ENCODE results near the gene RICTOR.

RICTOR gene

GRCh38 chr5:39053189-39053588 lies 21.0 kb downstream of the RICTOR start:
- ATAC-seq: no peak
- TF ChIP-seq BACH2 (CRISPR knock-in tag; IDR thresholded peaks at IDR 0.05; ENCODE audit: borderline replicate concordance) (no peak), TSHZ2 (CRISPR knock-in tag; IDR thresholded peaks at IDR 0.05) (no peak), SNAI2 (CRISPR knock-in tag; IDR thresholded peaks at IDR 0.05) (no peak), ZFP3 (CRISPR knock-in tag; IDR thresholded peaks at IDR 0.05) (no peak), PATZ1 (CRISPR knock-in tag; IDR thresholded peaks at IDR 0.05; ENCODE audit: borderline replicate concordance) (no peak), ISL1 (CRISPR knock-in tag; IDR thresholded peaks at IDR 0.05) (no peak), ESRRG (CRISPR knock-in tag; IDR thresholded peaks at IDR 0.05) (no peak), RARB (CRISPR knock-in tag; IDR thresholded peaks at IDR 0.05) (no peak), OSR1 (CRISPR knock-in tag; IDR thresholded peaks at IDR 0.05) (no peak), GLIS3 (CRISPR knock-in tag; IDR thresholded peaks at IDR 0.05) (no peak), PPARA (CRISPR knock-in tag; IDR thresholded peaks at IDR 0.05; ENCODE audit: borderline replicate concordance) (no peak), CSRNP3 (CRISPR knock-in tag; IDR thresholded peaks at IDR 0.05) (no peak), POU6F1 (CRISPR knock-in tag; IDR thresholded peaks at IDR 0.05; ENCODE audit: borderline replicate concordance, low read depth) (no peak), ZNF565 (CRISPR knock-in tag; conservative IDR thresholded peaks at IDR 0.05; ENCODE audit: low read depth) (no peak), ARNTL (CRISPR knock-in tag; IDR thresholded peaks at IDR 0.05; ENCODE audit: borderline replicate concordance, low read depth) (no peak), ZNF70 (CRISPR knock-in tag; IDR thresholded peaks at IDR 0.05) (no peak), ZNF8 (CRISPR knock-in tag; IDR thresholded peaks at IDR 0.05) (no peak)

- no peak for TF ChIP-seq ARNTL (CRISPR knock-in tag; IDR thresholded peaks at IDR 0.05; ENCODE audit: borderline replicate concordance, low read depth)
- TF ChIP-seq ZNF70 (CRISPR knock-in tag; IDR thresholded peaks at IDR 0.05): no peak
- TF ChIP-seq PPARA (CRISPR knock-in tag; IDR thresholded peaks at IDR 0.05; ENCODE audit: borderline replicate concordance): no peak
- no peak for TF ChIP-seq POU6F1 (CRISPR knock-in tag; IDR thresholded peaks at IDR 0.05; ENCODE audit: borderline replicate concordance, low read depth)
- no peak for ATAC-seq
These were observed 22.1 kb downstream of the RICTOR start for GRCh38 chr5:39052141-39052540.

GRCh38 chr5:39049315-39049714 lies 24.9 kb downstream of the RICTOR start:
- no peak for ATAC-seq
- TF ChIP-seq ARNTL (CRISPR knock-in tag; IDR thresholded peaks at IDR 0.05; ENCODE audit: borderline replicate concordance, low read depth) (no peak), CSRNP3 (CRISPR knock-in tag; IDR thresholded peaks at IDR 0.05) (no peak), ESRRG (CRISPR knock-in tag; IDR thresholded peaks at IDR 0.05) (no peak), ISL1 (CRISPR knock-in tag; IDR thresholded peaks at IDR 0.05) (no peak), OSR1 (CRISPR knock-in tag; IDR thresholded peaks at IDR 0.05) (no peak), TSHZ2 (CRISPR knock-in tag; IDR thresholded peaks at IDR 0.05) (no peak), ZNF565 (CRISPR knock-in tag; conservative IDR thresholded peaks at IDR 0.05; ENCODE audit: low read depth) (no peak), PPARA (CRISPR knock-in tag; IDR thresholded peaks at IDR 0.05; ENCODE audit: borderline replicate concordance) (no peak), PATZ1 (CRISPR knock-in tag; IDR thresholded peaks at IDR 0.05; ENCODE audit: borderline replicate concordance) (no peak), TCF4 (CRISPR knock-in tag; IDR thresholded peaks at IDR 0.05; ENCODE audit: borderline replicate concordance) (no peak)

All from SK-N-SH treated with all-trans-retinoic acid at 6 μM for 48 hours (cell line).